Measurements from ENCODE around the gene SLC22A4.

Gene SLC22A4

DNA sequence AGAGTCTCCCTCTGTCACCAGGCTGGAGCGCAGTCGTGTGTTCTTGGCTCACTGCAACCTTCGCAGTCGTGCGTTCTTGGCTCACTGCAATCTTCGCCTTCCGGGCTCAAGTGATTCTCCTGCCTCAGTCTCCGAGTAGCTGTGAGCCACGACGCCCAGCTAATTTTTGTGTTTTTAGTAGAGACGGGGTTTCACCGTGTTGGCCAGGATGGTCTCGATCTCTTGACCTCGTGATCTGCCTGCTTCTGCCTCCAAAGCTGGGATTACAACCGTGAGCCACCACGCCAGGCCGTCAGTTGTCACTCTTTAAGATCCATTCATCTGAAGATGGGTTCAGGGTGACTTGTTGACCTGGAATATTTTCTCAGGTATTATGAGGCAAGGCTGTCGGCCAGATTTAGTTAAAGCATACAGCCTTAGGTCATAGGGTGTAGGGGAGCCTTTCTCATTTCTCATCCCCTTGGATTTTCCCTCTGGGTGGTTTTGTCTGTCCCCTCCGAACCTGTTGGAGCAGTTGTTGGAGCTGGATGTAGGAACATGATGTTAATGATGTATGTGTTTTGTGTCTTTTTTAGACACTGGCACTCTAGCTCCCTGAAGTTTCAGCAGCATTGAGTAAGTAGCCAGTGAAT is 76.9 kb downstream of the SLC22A4 start:
- 93% methylated on average over 19 of the region's 19 CpGs for WGBS
- Histone ChIP-seq H3K9me3 (ENCODE audit: control insufficient read depth, low read length) (no peaks in the 10 kb centered on the region), H2BK15ac (ENCODE audit: low read depth, poor library complexity, severe bottlenecking) (no peak overlapping the region), H2AK5ac (ENCODE audit: low read length, severe bottlenecking) (no peak overlapping the region), H2AFZ (ENCODE audit: low read depth, low read length) (no peak overlapping the region), H2BK12ac (ENCODE audit: low read length in 2 of 2) (no peak overlapping the region), H3K79me1 (replicated peaks; ENCODE audit: low read length, poor library complexity, severe bottlenecking) (peaks cover 23% of the 10 kb centered on the region), H3K4me3 (ENCODE audit: insufficient read depth in 1 of 2, low read depth in 1 of 2, low read length in 2 of 2) (peak overlapping the region in 1 of 2 experiments; percentile 82), H2BK120ac (ENCODE audit: low read depth, low read length) (no peak overlapping the region), H3K23ac (ENCODE audit: low read length in 2 of 2) (no peak overlapping the region), H3K14ac (ENCODE audit: low read length in 2 of 2) (no peak overlapping the region), H3K4me1 (ENCODE audit: control insufficient read depth, insufficient read depth, low read depth, low read length) (peaks cover 19% of the 10 kb centered on the region), H3K9ac (ENCODE audit: low read length) (no peak overlapping the region), H2BK5ac (ENCODE audit: low read depth, low read length, poor library complexity, severe bottlenecking) (no peak overlapping the region), H3K4me2 (ENCODE audit: low read length, poor library complexity, severe bottlenecking) (no peak overlapping the region), H3K18ac (ENCODE audit: low read depth in 1 of 2, low read length in 2 of 2) (no peak overlapping the region), H4K8ac (ENCODE audit: low read length) (no peak overlapping the region), H4K91ac (ENCODE audit: low read length) (no peak overlapping the region), H3K36me3 (ENCODE audit: control insufficient read depth in 1 of 2, insufficient read depth in 2 of 2, low read depth in 1 of 2, low read length in 2 of 2) (no peaks in the 10 kb centered on the region), H3K4ac (ENCODE audit: low read depth in 1 of 2, low read length in 2 of 2) (no peak overlapping the region), H3K27ac (ENCODE audit: low read length, poor library complexity, severe bottlenecking) (no peak overlapping the region), H3K27me3 (ENCODE audit: control insufficient read depth in 1 of 2, insufficient read depth in 1 of 2, low read length in 2 of 2) (no peaks in the 10 kb centered on the region)
- no peak for DNase-seq

DNA sequence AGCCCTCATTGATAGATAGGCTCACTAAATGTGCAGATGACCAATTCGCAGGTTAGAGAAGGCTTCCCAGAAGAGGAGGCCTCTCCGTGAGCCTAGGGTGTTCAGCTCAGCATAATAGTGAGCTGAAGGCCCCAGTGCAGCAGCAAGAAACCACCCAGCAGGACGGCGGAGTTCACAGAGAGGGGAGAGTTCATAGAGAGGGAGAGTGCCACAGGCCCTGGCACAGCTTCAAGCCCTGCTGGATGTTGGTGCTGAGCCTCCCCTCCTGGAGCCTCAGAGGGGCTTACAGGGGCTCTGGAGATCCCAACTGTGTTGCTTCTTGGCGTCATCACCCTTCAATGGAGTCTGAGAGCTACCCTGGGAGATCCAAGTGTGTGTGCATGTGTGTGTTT is 77.4 kb downstream of the SLC22A4 start:
- Histone ChIP-seq H3K4me3 (ENCODE audit: insufficient read depth in 1 of 2, low read depth in 1 of 2, low read length in 2 of 2) (no peak overlapping the region), H3K27me3 (ENCODE audit: control insufficient read depth in 1 of 2, insufficient read depth in 1 of 2, low read length in 2 of 2) (no peaks in the 10 kb centered on the region), H2AK5ac (ENCODE audit: low read length, severe bottlenecking) (no peak overlapping the region), H3K23ac (ENCODE audit: low read length in 2 of 2) (no peak overlapping the region), H2BK5ac (ENCODE audit: low read depth, low read length, poor library complexity, severe bottlenecking) (no peak overlapping the region), H2BK12ac (ENCODE audit: low read length in 2 of 2) (no peak overlapping the region), H3K14ac (ENCODE audit: low read length in 2 of 2) (no peak overlapping the region), H3K9ac (ENCODE audit: low read length) (no peak overlapping the region), H4K91ac (ENCODE audit: low read length) (no peak overlapping the region), H3K4me2 (ENCODE audit: low read length, poor library complexity, severe bottlenecking) (no peak overlapping the region), H3K9me3 (ENCODE audit: control insufficient read depth, low read length) (no peaks in the 10 kb centered on the region), H3K18ac (ENCODE audit: low read depth in 1 of 2, low read length in 2 of 2) (no peak overlapping the region), H3K79me1 (replicated peaks; ENCODE audit: low read length, poor library complexity, severe bottlenecking) (peaks cover 27% of the 10 kb centered on the region), H3K36me3 (ENCODE audit: control insufficient read depth in 1 of 2, insufficient read depth in 2 of 2, low read depth in 1 of 2, low read length in 2 of 2) (no peaks in the 10 kb centered on the region), H3K4ac (ENCODE audit: low read depth in 1 of 2, low read length in 2 of 2) (no peak overlapping the region), H2BK120ac (ENCODE audit: low read depth, low read length) (no peak overlapping the region), H4K8ac (ENCODE audit: low read length) (no peak overlapping the region), H2BK15ac (ENCODE audit: low read depth, poor library complexity, severe bottlenecking) (no peak overlapping the region), H2AFZ (ENCODE audit: low read depth, low read length) (no peak overlapping the region), H3K4me1 (ENCODE audit: control insufficient read depth, insufficient read depth, low read depth, low read length) (peaks cover 19% of the 10 kb centered on the region), H3K27ac (ENCODE audit: low read length, poor library complexity, severe bottlenecking) (no peak overlapping the region)
- DNase-seq, result no peak
- WGBS, result 97% methylated on average over 5 of the region's 5 CpGs

DNA sequence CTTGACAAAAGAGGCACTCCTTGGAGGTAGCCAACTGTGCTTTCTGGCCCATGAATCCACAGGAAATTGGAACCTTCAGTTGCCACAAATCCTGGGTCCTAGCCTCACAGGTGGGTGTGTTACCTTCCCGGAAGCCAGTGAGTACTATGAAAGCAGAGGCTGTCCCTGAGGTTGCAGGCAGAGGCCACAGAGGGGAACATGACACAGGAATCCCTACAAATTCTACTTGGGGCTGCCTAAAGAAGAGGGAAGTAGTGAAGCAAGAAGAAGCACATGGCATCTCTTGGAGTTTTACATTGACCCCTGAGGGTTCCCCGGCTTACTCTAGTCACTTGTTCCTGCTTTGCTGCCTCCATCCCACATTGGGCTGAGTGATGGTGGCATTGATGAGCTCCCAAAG is 77.9 kb downstream of the SLC22A4 start:
- 90% methylated on average over 2 of the region's 2 CpGs for WGBS
- H2BK5ac ChIP-seq (ENCODE audit: low read depth, low read length, poor library complexity, severe bottlenecking), result no peak overlapping the region
- H3K79me1 ChIP-seq (replicated peaks; ENCODE audit: low read length, poor library complexity, severe bottlenecking), result peaks cover 32% of the 10 kb centered on the region
- H2AFZ ChIP-seq (ENCODE audit: low read depth, low read length), result no peak overlapping the region
- no peaks in the 10 kb centered on the region for H3K27me3 ChIP-seq (ENCODE audit: control insufficient read depth in 1 of 2, insufficient read depth in 1 of 2, low read length in 2 of 2)
- no peak overlapping the region for H4K8ac ChIP-seq (ENCODE audit: low read length)
- H3K18ac ChIP-seq (ENCODE audit: low read depth in 1 of 2, low read length in 2 of 2), result no peak overlapping the region
- no peak overlapping the region for H3K27ac ChIP-seq (ENCODE audit: low read length, poor library complexity, severe bottlenecking)
- H2AK5ac ChIP-seq (ENCODE audit: low read length, severe bottlenecking), result no peak overlapping the region
- no peak overlapping the region for H2BK12ac ChIP-seq (ENCODE audit: low read length in 2 of 2)
- H3K4me2 ChIP-seq (ENCODE audit: low read length, poor library complexity, severe bottlenecking), result no peak overlapping the region
- no peak overlapping the region for H3K4me3 ChIP-seq (ENCODE audit: insufficient read depth in 1 of 2, low read depth in 1 of 2, low read length in 2 of 2)
- no peak for DNase-seq
- H2BK120ac ChIP-seq (ENCODE audit: low read depth, low read length), result no peak overlapping the region
- H4K91ac ChIP-seq (ENCODE audit: low read length), result no peak overlapping the region
- H2BK15ac ChIP-seq (ENCODE audit: low read depth, poor library complexity, severe bottlenecking), result no peak overlapping the region
- H3K36me3 ChIP-seq (ENCODE audit: control insufficient read depth in 1 of 2, insufficient read depth in 2 of 2, low read depth in 1 of 2, low read length in 2 of 2), result peaks cover 0 to 5% of the 10 kb centered on the region in 2 experiments
- H3K9ac ChIP-seq (ENCODE audit: low read length), result no peak overlapping the region
- H3K14ac ChIP-seq (ENCODE audit: low read length in 2 of 2), result no peak overlapping the region
- no peak overlapping the region for H3K23ac ChIP-seq (ENCODE audit: low read length in 2 of 2)
- no peaks in the 10 kb centered on the region for H3K9me3 ChIP-seq (ENCODE audit: control insufficient read depth, low read length)
- no peak overlapping the region for H3K4ac ChIP-seq (ENCODE audit: low read depth in 1 of 2, low read length in 2 of 2)
- peaks cover 23% of the 10 kb centered on the region for H3K4me1 ChIP-seq (ENCODE audit: control insufficient read depth, insufficient read depth, low read depth, low read length)

DNA sequence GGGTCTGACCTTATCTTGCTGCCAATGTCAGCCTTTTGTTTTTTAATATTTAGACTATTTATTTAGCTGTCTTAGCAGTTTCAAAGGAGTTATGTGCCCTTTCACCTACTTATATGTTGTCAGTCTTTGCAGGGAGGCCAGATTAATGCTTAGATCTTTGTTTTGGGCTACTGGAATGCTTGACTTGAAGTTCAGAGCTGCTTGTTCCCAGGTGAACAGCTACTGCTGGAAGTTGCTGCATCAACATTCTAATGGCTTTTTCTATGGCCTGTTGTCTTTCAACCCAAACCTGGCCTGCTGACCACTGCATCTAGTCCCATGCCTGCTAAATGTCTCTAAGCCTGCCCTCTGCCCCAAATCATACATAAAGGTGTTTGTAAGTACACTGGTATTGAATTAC is 78.3 kb downstream of the SLC22A4 start:
- H3K9ac ChIP-seq (ENCODE audit: low read length), result no peak overlapping the region
- H3K4me3 ChIP-seq (ENCODE audit: insufficient read depth in 1 of 2, low read depth in 1 of 2, low read length in 2 of 2), result no peak overlapping the region
- H3K4me2 ChIP-seq (ENCODE audit: low read length, poor library complexity, severe bottlenecking), result peak overlapping the region; percentile 3
- H3K18ac ChIP-seq (ENCODE audit: low read depth in 1 of 2, low read length in 2 of 2), result no peak overlapping the region
- no peak overlapping the region for H2BK15ac ChIP-seq (ENCODE audit: low read depth, poor library complexity, severe bottlenecking)
- no peak overlapping the region for H4K91ac ChIP-seq (ENCODE audit: low read length)
- peaks cover 34% of the 10 kb centered on the region for H3K79me1 ChIP-seq (replicated peaks; ENCODE audit: low read length, poor library complexity, severe bottlenecking)
- H2BK5ac ChIP-seq (ENCODE audit: low read depth, low read length, poor library complexity, severe bottlenecking), result no peak overlapping the region
- H3K27me3 ChIP-seq (ENCODE audit: control insufficient read depth in 1 of 2, insufficient read depth in 1 of 2, low read length in 2 of 2), result no peaks in the 10 kb centered on the region
- H3K4ac ChIP-seq (ENCODE audit: low read depth in 1 of 2, low read length in 2 of 2), result no peak overlapping the region
- H3K27ac ChIP-seq (ENCODE audit: low read length, poor library complexity, severe bottlenecking), result peak overlapping the region; percentile 24
- no peak overlapping the region for H2BK120ac ChIP-seq (ENCODE audit: low read depth, low read length)
- H3K36me3 ChIP-seq (ENCODE audit: control insufficient read depth in 1 of 2, insufficient read depth in 2 of 2, low read depth in 1 of 2, low read length in 2 of 2), result peaks cover 0 to 6% of the 10 kb centered on the region in 2 experiments
- H2AFZ ChIP-seq (ENCODE audit: low read depth, low read length), result no peak overlapping the region
- H3K23ac ChIP-seq (ENCODE audit: low read length in 2 of 2), result no peak overlapping the region
- no peak for DNase-seq
- H3K4me1 ChIP-seq (ENCODE audit: control insufficient read depth, insufficient read depth, low read depth, low read length), result peaks cover 24% of the 10 kb centered on the region
- no peak overlapping the region for H4K8ac ChIP-seq (ENCODE audit: low read length)
- H2AK5ac ChIP-seq (ENCODE audit: low read length, severe bottlenecking), result peak overlapping the region; percentile 23
- H2BK12ac ChIP-seq (ENCODE audit: low read length in 2 of 2), result no peak overlapping the region
- H3K14ac ChIP-seq (ENCODE audit: low read length in 2 of 2), result no peak overlapping the region
- H3K9me3 ChIP-seq (ENCODE audit: control insufficient read depth, low read length), result no peaks in the 10 kb centered on the region
